NB4 (cell line): ENCODE results near the gene NLRX1.

ENCODE experiments used
- MYC ChIP-seq: IDR thresholded peaks from 2 replicates; pipeline ENCODE4 v1.6.1; 2011; ENCODE audit warnings: low read depth, low read length
- POLR2A ChIP-seq: IDR thresholded peaks from 2 replicates; pipeline ENCODE4 v1.6.1; 2011; ENCODE audit warnings: mild to moderate bottlenecking; ENCODE audit not compliant: insufficient read length; ENCODE audit errors: extremely low read depth
- TF ChIP-seq, protein P1 (sequence below): IDR thresholded peaks from one replicate; pipeline ENCODE4 v1.5.1; 2012; ENCODE audit warnings: low read depth, low read length
- TF ChIP-seq, protein P2 (sequence below): IDR thresholded peaks from 2 replicates; pipeline ENCODE4 v1.6.1; 2011; ENCODE audit warnings: low read depth, low read length

DNA sequence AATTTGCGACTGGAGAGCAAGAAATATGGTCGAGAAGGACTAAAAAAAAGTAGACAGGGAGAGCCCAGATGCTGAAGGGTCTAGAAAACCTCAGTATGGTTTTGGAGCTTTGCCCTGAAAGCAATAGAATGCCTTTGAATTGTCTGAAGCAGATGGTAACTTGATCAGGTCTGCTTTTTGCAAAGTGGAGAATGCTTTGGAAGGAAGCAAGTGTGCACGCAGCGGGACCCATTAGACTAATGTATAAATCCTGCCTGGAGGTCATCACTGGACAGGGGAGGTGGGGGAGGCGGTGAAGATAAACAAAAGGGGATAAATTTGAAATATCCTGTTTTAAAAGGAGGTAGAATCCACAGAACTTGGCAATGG, 47.9 kb upstream of the NLRX1 start:
- TF ChIP-seq MYC = no peak
- TF ChIP-seq, protein P1, sequence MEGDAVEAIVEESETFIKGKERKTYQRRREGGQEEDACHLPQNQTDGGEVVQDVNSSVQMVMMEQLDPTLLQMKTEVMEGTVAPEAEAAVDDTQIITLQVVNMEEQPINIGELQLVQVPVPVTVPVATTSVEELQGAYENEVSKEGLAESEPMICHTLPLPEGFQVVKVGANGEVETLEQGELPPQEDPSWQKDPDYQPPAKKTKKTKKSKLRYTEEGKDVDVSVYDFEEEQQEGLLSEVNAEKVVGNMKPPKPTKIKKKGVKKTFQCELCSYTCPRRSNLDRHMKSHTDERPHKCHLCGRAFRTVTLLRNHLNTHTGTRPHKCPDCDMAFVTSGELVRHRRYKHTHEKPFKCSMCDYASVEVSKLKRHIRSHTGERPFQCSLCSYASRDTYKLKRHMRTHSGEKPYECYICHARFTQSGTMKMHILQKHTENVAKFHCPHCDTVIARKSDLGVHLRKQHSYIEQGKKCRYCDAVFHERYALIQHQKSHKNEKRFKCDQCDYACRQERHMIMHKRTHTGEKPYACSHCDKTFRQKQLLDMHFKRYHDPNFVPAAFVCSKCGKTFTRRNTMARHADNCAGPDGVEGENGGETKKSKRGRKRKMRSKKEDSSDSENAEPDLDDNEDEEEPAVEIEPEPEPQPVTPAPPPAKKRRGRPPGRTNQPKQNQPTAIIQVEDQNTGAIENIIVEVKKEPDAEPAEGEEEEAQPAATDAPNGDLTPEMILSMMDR = no peak
- TF ChIP-seq POLR2A = no peak
- TF ChIP-seq, protein P2, sequence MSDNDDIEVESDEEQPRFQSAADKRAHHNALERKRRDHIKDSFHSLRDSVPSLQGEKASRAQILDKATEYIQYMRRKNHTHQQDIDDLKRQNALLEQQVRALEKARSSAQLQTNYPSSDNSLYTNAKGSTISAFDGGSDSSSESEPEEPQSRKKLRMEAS = peak; percentile 12; the same call in 1 of the 2 replicates
